Measurements from ENCODE around the gene CCL19.
"Not testable (repeated sequence)": the region's sequence is repeated elsewhere in the genome, so short reads cannot be mapped to it uniquely, and the experiment has no call there.

CCL19 gene

DNA sequence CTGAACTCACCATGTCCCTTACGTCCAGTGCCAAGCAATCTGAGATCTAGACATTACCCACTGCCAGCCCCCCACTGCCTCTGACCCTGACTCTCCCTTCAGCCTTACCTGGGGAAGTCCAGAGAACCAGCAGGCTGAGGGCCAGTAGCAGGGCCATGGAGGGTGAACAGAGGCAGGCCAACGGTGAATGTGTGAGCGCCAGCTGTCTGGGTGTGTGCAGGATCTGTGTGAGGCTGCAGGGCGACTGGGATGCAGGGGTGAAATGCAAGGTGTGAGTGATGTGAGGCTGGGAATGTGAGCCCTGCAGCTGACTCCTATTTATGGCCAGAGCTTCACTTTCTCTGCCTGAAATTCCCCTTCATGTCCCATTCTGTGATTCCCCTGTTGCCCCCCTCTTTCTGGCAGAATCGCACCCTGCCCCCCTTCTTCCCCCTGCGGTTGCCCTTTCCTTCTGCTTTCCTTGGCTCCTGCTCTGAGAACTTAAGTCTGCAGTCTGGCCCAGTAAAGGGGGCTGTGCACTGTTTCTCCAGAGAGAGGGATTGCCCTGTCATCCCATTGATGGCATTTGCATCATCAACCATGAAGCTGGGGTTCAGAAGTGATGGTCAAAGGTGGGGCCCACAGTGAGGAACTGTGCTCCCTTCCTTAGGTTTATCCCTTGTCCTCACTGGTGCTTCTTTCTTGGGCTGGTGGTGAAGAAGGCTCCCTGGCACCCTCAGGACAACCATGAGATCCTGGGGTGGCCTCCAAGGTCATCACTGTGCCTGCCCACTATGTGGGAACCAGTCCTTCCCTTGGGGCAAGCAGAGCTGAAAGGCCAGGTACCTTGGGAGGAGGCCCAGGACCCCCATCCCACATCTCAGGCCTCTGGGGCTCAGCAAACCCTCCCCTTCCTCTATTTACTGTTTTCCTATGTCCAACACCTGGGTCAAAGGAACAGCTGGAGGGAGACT is at the start of gene CCL19:
CCL19 (minus strand) TSS at position 294 of the 953 bp plus-strand sequence; CDS start at position 157, 137 bp downstream.
- no peak for DNase-seq (ENCODE audit: low read depth)

DNA sequence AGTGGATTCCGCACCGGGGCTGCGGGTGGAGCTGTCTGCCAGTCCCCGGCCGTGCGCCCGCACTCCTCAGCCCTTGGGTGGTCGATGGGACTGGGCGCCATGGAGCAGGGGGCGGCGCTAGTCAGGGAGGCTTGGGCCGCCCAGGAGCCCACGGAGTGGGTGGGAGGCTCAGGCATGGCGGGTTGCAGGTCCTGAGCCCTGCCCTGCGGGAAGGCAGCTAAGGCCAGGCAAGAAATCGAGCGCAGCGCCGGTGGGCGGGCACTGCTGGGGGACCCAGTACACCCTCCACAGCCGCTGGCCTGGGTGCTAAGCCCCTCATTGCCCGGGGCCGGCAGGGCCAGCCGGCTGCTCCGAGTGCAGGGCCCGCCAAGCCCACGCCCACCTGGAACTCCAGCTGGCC is 49.1 kb upstream of the CCL19 start:
- not testable (repeated sequence) for DNase-seq (ENCODE audit: low read depth)

DNA sequence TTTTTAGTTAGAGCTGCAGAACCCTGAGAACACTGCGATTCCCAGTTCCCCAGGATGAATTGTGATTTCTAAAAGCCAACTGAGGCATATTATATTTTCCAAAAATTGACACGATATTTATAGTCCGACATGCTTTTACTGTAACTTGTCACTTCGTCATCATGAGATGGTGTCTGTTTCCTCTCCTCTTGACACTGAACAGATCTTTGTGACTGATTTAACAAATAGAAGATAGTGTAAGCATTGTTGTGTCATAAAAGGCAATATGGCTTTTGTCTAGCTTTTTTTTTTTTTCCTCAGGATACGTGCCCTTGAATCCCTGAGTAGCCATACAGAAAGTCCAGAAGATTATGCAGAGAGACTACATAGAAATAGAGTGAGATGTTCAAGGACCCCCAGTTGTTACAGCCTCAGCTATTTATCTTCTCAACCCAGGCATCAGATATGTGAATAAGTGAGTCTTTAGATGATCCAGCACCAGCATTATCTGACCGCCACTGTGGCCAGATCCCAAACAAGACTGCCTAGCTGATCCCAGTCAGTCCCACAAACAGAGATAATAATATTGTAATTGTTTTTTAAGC is 46.7 kb upstream of the CCL19 start:
- DNase-seq (ENCODE audit: low read depth), result no peak

DNA sequence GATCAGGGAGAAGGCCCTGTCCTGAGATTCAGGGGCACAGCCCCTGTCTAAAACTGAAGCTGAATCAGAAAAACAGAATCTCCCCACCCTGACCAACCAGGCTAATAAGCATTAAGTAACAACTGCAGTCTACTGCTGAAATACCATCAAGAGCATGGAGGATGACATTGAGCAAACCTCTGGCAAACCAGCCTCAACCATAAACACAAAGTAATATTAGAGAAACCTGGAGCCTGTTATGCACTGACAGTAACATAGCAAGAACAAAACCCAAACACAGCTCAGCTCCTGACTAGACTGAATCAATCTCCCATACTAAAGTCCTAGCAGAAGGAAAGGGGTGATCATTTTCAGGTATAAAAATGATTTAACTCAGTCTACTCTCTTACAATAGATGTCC is 43.6 kb upstream of the CCL19 start:
- DNase-seq (ENCODE audit: low read depth), result no peak

DNA sequence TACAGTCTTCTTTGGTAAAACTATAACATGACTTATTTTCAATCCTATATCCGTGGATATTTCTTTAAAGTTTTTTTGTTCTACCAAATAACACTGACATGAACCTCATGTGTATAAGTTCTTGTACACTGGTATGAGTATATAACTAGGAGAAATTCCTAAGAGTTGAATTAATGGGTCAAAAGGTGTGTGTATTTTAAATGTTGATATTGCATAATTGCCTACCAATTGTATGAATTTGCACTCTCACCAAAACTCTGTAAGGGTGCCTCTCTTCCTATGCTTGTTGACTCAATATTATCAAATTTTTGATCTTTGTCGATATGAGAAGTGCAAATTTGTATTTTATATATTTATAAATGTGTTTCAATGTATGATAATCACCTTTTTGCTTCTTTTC is 41.8 kb upstream of the CCL19 start:
- no peak for DNase-seq (ENCODE audit: low read depth)

DNA sequence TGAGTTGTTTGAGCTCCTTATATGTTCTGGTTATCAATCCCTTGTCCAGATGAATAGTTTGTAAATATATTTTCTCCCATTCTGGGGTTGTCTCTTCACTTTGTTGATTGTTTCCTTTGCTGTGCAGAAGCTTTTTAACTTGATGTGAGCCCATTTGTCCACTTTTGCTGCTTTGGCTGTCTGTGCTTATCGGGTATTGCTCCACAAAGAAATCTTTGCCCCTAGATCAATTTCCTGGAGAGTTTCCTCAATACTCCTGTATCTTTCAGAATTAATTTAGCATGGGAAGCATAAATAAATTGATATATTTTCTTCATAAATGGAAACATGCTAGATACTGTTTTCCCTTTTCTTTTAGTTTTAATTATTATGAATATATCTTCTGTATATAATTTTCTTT is 41.4 kb upstream of the CCL19 start:
- no peak for DNase-seq (ENCODE audit: low read depth)

DNA sequence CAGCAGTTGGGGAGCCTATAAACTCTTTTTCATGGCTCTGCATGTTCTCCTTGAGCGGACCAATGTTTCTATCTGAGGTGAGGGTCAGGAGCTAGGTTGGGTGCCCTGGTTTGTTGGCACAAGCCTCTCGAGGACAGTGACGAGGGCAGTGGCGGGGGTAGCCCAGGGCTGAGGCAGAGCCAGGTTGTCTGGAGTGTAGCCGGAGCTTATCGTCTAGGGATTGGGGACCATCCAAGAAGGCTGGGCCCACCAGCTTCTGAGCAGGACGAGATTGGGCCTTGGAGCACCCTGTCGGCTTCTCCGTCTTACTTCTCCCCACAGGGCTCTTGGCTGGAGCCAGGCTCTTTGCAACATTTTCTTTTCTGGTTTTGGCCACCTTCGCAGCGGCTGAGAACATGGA is 32.1 kb upstream of the CCL19 start:
- no peak for DNase-seq (ENCODE audit: low read depth)

DNA sequence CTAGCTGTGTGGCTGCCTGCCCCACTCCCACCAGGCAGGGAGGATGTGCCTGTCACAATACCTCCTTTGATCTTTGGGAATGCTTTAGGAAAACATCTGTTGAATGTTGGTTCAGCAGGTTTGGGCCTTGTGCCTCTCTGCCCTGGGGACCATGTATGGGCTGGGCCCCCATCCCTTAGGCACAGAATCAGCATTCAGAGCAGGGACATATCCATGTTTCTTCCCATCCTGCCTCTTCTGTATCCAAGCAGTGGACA is 28.6 kb upstream of the CCL19 start:
- not testable (repeated sequence) for DNase-seq (ENCODE audit: low read depth)

DNA sequence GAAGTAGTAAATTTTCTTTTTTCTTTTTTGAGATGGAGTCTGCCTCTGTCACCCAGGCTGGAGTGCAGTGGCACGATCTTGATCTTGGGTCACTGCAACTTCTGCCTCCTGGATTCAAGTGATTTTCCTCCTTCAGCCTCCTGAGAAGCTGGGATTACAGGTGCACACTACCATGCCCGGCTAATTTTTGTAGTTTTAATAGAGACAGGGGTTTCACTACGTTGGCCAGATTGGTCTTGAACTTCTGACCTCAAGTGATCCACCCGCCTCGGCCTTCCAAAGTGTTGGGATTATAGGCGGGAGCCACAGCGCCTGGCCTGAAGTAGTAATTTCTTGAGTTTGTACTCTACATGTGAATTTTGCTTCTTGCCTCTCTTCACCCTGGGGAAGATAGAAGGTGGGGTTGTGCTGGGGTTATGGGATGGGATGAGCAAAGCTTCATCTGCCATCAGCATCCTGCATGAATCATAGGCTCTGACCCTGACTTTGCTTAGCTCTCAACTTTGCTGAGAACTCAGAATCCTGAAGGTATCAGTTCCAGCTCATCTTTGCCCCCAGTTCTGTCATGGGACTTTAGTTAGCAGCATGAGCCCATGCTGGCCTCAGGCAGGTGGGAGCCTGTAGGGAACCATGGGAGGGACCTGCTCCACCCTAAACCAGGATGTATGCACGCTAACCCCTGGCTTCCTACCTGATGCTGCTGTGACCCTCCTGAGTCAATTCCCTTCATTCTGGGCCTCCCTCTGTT is 28.1 kb upstream of the CCL19 start:
- DNase-seq (ENCODE audit: low read depth), result no peak

DNA sequence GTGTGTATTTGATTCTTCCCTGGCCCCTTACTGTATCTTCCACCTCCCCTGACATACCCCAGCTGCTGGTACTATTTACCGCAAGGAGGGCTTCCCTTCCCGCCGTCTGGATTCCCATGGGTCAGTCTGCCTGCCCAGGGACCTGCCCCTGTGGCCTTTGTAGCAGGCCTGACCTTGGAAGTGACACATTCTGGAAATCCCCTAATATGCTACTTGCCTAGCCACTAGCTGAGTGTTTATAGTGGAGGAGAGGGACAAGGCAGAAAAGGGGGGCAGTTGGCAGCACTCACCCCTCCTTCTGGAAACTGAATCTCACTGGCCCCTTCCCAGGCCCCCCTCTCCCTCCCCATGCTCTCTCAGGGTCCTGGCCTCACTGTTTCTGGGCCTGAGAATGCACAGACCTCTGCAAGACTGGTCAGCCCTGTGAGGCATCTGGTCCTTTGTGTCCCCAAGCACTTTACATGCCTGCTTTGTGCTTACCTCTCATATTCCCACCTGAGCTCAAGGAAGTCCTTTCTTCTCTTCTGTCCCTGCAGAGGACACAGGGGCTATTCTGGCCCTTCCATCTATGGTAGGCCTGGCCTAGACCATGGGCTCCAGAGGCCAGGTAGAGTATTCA is 27.0 kb upstream of the CCL19 start:
- DNase-seq (ENCODE audit: low read depth), result no peak

DNA sequence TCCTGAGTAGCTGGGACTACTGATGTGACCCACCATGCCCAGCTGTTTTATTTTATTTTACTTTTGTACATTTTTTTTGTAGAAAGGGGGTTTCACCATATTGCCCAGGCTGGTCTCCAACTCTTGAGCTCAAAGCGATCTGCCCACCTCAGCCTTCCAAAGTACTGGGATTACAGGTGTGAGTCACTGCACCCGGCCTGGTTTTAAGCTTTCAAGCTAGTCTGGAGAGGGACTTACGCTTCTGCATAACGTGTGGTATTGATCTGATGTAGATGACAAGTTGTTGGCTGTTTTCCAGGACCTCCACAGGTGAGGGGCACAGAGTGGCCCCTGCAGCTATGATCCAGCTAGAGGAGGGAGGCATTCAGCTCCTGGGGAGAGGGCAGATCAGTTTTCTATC is 25.6 kb upstream of the CCL19 start:
- no peak for DNase-seq (ENCODE audit: low read depth)

DNA sequence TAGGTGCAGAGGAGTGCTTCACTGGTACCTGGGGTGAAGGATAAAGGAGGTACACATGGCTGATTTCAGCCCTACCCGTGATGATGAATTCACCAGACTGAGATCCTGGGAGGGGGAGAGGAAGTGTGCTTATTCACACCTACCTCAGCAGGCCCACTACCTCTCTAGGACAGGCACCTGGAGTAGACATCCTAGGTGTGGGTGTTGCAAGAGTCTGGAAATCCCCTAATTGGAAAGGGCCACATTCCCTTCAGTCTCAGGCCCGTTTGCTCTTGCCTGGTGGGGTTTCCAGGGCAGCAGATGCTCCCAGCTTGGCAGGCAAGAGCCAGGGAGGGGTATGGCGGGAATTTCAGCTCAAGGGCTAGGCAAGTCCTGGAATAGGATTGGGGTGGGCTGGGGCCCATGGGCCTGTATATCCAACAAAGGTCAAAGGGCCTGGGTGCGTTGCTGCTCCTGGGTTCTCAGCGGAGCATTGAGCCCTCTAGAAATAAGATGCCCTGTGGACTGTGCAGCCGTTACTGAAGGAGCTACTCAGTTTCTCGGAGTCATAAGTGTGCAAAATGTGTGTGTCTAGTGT is 24.7 kb upstream of the CCL19 start:
- DNase-seq (ENCODE audit: low read depth), result no peak

DNA sequence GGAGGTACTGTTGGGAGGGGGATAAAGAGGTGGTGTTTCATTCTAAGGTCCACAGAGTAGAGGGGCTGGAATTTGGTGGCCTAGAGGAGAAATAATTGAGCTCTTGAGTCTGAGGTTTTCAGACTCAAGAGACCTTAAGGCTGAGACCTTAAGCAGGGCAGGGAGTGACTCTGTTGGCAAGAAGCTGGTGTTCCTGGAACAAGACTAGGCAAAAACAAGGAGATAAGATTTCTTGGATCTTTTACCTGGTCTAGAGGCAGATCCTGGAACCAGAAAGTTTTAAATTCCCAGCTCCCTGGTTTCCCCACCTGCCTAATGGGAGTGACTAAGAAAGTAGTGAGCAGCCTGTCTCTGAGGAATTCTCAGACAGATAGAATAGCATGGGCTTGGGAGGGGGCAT is 22.9 kb upstream of the CCL19 start:
- DNase-seq (ENCODE audit: low read depth), result no peak

DNA sequence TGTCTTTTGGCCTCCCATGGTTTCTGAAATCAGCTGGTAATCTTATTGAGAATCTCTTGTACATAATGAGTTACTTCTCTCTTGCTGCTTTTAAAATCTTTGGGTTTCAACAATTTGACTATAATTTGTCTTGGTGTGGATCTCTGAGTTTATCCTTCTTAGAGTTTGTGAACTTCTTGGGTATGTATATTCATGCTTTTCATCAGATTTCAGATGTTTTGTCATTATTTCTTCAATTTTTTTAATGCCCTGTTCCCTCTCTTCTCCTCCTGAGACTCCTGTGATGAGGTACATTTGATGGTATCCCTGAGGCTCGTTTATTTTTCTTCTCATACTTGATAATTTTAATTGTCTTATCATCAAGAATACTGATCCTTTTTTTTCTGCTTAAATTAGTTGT is 21.1 kb upstream of the CCL19 start:
- no peak for DNase-seq (ENCODE audit: low read depth)

DNA sequence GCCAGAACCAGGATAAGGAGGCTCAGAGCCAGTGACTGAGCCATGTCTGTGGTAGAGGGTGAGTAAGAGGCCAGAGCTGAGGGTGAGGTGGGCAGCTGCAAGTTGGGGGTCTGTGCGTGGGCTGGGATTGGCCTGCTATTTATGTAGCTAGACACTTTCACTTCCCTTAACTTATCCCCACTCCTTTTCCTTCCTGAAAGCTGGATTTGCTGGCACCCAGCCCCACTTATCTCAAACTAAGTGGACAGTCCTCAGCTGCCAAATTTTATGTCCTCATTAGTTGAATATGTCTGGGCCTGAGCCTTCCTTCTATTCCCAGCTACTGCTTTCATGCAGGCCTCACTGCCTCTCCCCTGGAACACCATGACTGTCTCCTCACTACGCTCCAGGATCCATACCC is 18.9 kb upstream of the CCL19 start, which contains the start of gene CCL21:
CCL21 (minus strand) TSS at position 114 of the 400 bp plus-strand sequence; CDS start at position 44, 70 bp downstream.
- no peak for DNase-seq (ENCODE audit: low read depth)

DNA sequence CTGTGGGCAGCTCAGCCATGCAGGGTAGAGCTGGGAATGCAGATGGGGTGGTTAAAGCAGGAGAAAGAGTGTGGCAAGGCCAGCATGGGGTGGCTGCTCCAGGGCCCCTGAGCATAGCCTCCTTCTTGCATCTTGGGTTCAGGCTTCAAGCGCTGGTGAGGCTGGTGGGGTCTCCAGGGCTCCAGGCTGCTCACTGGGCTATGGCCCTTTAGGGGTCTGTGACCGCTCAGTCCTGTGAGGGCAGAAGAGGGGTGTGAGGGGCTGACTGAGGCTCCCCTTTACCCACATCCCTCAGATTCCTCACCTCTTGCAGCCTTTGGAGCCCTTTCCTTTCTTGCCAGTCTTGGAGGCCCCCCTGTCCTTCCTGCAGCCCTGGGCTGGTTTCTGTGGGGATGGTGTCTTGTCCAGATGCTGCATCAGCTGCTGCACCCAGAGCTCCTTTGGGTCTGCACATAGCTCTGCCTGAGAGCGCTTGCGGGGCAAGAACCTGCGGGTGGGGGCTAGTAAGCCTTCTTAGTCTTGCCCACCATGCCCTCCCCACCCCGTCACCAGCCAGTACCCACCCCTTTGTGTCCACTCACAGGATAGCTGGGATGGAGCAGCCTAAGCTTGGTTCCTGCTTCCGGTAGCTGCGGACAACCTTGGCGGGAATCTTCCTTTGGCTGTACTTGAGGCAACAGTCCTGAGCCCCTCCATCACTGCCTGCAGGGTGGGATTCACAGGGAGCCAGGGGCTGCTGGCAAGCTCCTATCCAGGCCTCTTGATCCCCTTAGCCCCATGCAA is 18.3 kb upstream of the CCL19 start:
- no peak for DNase-seq (ENCODE audit: low read depth)

DNA sequence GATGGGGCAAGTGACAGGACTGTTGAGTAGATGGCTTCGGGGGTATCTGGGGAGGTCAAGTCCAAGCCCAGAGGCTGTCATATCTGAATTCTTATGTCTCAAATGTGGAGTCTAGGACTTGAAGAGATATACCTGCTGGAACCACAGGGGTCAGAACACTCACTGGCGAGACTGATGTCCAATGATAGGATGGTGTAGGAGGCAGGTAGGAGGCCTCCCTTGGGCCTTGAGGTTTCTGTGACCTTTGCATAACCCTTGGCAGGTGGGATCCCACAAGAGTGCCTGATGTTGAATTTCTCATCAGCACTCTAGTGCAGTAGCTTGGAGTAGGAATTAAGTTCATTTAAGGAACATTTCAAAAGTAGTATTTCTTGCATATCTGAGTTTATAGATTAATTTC is 16.1 kb upstream of the CCL19 start:
- DNase-seq (ENCODE audit: low read depth), result no peak

DNA sequence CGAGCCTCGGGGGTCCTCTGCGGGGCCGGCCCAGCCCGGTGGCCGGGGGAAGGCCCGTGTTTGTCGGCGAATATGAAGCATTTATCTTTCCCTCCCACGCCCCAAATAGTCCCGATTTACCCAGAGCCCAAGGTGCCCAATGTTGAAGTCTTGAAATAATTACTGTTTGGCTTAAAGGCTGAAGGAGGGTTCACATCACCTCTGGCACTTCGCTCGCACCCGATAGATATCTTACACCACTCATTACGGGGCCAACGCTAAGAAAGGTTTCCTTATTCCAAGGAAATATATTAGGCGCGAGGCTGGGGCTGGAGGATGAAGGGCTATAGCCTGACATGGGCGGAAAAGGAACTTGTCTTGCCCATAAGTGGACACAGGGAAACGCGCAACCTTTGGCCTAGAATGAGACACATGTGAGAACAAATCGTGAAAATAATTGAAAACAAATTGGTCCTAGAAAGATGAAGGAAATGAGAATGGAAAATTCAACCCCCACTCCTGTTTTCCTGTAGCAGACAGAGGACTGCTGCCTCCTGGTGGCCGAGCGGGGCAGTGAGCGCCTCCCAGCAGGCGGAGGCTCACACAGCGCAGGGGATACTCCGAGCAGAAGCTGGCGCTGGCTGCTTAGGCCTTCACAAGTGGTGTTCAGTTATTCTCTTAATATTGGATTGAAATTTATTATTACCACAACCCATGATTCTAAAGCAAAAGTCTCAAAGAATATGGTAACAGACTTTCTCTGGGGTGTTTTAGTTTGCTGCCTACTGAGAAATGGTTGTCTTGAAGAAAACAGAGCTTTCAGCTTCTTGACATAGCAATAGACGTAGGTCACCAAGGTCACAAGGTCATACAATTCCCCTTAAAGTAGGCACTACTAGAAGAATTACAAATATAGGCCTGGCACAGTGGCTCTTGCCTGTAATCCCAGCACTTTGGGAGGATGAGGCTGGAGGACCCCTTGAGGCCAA is 11.0 kb upstream of the CCL19 start:
- DNase-seq (ENCODE audit: low read depth), result peak; percentile 70

DNA sequence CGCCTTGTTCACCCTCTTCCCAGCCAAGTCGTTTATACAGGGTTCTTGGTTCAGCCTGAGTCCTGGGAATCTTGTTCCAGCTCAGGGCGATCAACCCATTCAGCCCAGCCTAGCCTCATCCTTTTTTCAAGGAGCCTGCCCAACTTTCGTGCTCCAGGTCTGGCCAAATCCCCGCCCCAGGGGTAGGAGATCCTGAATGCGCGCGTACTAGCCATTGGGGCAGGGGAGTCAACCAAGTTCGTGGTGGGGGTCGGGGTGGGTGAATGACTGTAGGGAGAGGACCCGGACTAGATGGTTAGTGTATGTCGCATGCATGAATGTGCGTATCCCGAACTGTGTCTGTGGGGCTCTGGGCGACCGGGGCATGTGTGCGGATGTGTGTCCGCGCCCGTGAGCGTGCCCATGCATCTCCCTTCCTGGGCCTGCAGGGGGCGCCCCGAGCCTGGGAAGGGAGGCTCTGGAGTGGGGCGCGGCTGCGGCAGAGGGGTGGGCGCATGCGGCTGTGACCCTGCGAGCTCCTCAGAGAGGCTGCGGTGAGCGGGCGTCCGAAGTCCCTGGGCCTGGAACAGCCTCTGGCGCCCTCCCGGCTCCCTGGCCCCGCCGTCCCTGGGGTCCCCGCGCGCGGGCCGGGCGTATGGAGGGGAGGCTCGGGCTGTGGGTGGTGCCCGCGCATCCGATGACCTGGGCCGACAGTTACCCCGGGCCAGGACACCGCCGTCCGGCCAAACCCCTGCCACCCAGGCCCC is 10.1 kb upstream of the CCL19 start:
- DNase-seq (ENCODE audit: low read depth), result peak; percentile 67
